Gastrocnemius medialis (tissue), 4 donors: Measurements from ENCODE around the gene SLC9A1.

ENCODE experiments used
- CTCF ChIP-seq, 5 experiments: fragments of 450-650 bp in 3 of 5; fragments of 200-600 bp in 2 of 5; sonication (generic) in 2 of 5; IDR thresholded peaks in 4 of 5; conservative IDR thresholded peaks in 1 of 5; 1 replicate in 4 of 5; 2 replicates in 1 of 5; pipeline ENCODE4 v1.5.1; 2016 to 2019; ENCODE audit warnings: antibody characterized with exemption in 5 of 5, mild to moderate bottlenecking in 3 of 5, moderate library complexity in 3 of 5
- POLR2A ChIP-seq, 2 donors: fragments of 450-650 bp; IDR thresholded peaks; one replicate each; pipeline ENCODE4 v1.6.1; 2017; ENCODE audit warnings: antibody characterized with exemption in 2 of 2, mild to moderate bottlenecking in 2 of 2, moderate library complexity in 2 of 2

DNA sequence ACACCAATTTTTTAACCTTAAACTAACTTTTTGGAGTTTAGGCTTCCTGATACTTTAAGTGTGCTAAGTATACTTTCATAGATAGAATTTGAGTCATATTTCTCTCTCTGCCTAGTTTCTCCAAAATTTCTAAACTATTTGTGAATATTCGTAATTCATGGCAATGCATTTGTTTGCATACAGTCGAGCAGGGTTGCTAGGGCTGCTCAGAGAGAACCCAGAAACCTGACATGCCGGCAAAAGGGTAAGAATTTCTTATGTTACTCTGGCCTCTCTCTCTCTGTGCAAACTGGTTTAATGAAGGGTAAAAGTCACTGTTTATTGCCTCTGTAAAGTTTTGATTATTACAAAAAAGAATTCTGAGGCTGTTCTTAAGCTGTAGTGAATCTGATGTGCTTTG lies 25.1 kb upstream of the SLC9A1 start:
- no peak for TF ChIP-seq CTCF (IDR thresholded peaks at IDR 0.05 in 4 of 5, conservative IDR thresholded peaks at IDR 0.05 in 1 of 5)
- TF ChIP-seq POLR2A (IDR thresholded peaks at IDR 0.05) = no peak
